ENCODE results near the gene HERC5.

DNA sequence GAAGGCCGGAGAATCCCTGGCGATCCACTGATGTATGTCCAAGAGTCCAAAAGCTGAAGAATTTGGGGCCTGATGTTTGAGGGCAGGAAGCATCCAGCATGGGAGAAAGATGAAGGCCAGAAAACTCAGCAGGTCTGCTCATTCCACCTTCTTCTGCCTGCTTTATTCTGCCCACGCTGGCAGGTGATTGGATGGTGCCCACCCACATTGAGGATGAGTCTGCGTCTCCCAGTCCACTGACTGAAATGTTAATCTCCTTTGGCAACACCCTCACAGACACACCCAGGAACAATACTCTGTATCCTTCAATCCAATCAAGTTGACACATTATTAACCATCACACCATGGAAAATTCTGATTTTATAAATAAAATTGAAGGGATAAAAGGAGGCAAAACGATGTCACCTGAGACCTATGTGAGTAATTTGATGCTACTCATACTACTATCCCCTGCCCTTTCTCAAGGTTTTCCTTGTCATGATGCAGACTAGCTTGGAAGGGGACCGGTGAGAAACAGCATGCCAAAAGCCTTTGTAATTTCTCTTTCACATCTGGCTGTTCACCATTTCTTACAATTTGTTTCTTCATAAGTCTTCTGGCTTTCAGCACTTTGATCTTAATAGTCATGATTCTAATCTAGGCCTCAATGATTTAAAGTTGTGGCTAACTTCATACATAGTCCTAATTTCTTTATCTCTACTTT, 76.3 kb downstream of the HERC5 start:
- TF ChIP-seq, protein P1, sequence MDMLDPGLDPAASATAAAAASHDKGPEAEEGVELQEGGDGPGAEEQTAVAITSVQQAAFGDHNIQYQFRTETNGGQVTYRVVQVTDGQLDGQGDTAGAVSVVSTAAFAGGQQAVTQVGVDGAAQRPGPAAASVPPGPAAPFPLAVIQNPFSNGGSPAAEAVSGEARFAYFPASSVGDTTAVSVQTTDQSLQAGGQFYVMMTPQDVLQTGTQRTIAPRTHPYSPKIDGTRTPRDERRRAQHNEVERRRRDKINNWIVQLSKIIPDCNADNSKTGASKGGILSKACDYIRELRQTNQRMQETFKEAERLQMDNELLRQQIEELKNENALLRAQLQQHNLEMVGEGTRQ (IDR thresholded peaks at IDR 0.05), result no peak
- TF ChIP-seq CEBPB (IDR thresholded peaks at IDR 0.05), result no peak
- no peak for TF ChIP-seq JUNB (IDR thresholded peaks at IDR 0.05)
- TF ChIP-seq CTCF (IDR thresholded peaks at IDR 0.05), result no peak
- TF ChIP-seq CHD2 (IDR thresholded peaks at IDR 0.05; ENCODE audit: low read length, partially characterized antibody), result no peak

Measured in A549 (cell line).